HEK293 (cell line): Measurements from ENCODE around the gene TMEM86A.

Source experiments
- CTCF ChIA-PET: fragments of 350-600 bp; formaldehyde crosslinking; extraction: SDS; loops from one replicate; lab custom pipeline; 2021; ENCODE audit warnings: antibody characterized with exemption; lab: Yijun Ruan, JAX
- POLR2A ChIA-PET: fragments of 300-600 bp; formaldehyde crosslinking; extraction: SDS; loops from one replicate; lab custom pipeline; 2020; ENCODE audit warnings: antibody characterized with exemption, inconsistent platforms; lab: Yijun Ruan, JAX
- H3K27ac ChIP-seq: fragments of 200-500 bp; sonication (Bioruptor generic); 2 replicates; pipeline ENCODE4 v1.5.1; 2014; ENCODE audit warnings: low read depth, low read length, control low read depth, inconsistent platforms; ENCODE audit errors: extremely low read depth
- H3K36me3 ChIP-seq, 2 experiments: fragments of 200-500 bp in 1 of 2; sonication (Bioruptor generic) in 1 of 2; 1 replicate in 1 of 2; 2 replicates in 1 of 2; pipeline ENCODE4 v1.5.1; 2014 to 2017; ENCODE audit warnings: inconsistent platforms in 2 of 2, low read length in 2 of 2; ENCODE audit not compliant: control insufficient read depth in 2 of 2, insufficient read depth in 1 of 2
- H3K4me1 ChIP-seq: fragments of 200-500 bp; sonication (Bioruptor generic); 2 replicates; pipeline ENCODE4 v1.5.1; 2014; ENCODE audit warnings: mild to moderate bottlenecking, low read length, inconsistent platforms; ENCODE audit not compliant: control insufficient read depth, insufficient read depth
- H3K4me3 ChIP-seq: 2 replicates; pipeline ENCODE4 v1.5.1; 2011; ENCODE audit warnings: low read depth, mild to moderate bottlenecking, control low read depth, low read length, moderate library complexity
- H3K9me3 ChIP-seq: fragments of 200-500 bp; sonication (Bioruptor generic); 2 replicates; pipeline ENCODE4 v1.5.1; 2014; ENCODE audit warnings: low read depth, low read length, inconsistent platforms; ENCODE audit not compliant: control insufficient read depth, insufficient read depth
- GLI2 ChIP-seq: fragments of 450-650 bp; formaldehyde crosslinking; IDR thresholded peaks from 2 replicates; pipeline ENCODE4; 2017; ENCODE audit warnings: missing biosample characterization, missing genetic modification characterization, low read depth, borderline replicate concordance
- GLIS1 ChIP-seq: fragments of 450-650 bp; formaldehyde crosslinking; IDR thresholded peaks from 2 replicates; pipeline ENCODE4 v1.5.1; 2016; ENCODE audit warnings: missing biosample characterization, missing genetic modification characterization
- KLF7 ChIP-seq: fragments of 450-650 bp; formaldehyde crosslinking; IDR thresholded peaks from 2 replicates; pipeline ENCODE4 v1.5.1; 2016; ENCODE audit warnings: missing biosample characterization, missing genetic modification characterization, borderline replicate concordance
- RBAK ChIP-seq: fragments of 450-650 bp; formaldehyde crosslinking; IDR thresholded peaks from 2 replicates; pipeline ENCODE4 v1.5.1; 2016; ENCODE audit warnings: missing biosample characterization, missing genetic modification characterization
- REPIN1 ChIP-seq: fragments of 450-650 bp; formaldehyde crosslinking; IDR thresholded peaks from 2 replicates; pipeline ENCODE4 v1.5.1; 2017; ENCODE audit warnings: missing biosample characterization, missing genetic modification characterization, low read depth
- SP7 ChIP-seq: fragments of 450-650 bp; formaldehyde crosslinking; IDR thresholded peaks from 2 replicates; pipeline ENCODE4 v1.5.1; 2016; ENCODE audit warnings: missing biosample characterization, missing genetic modification characterization
- ZEB2 ChIP-seq: fragments of 450-650 bp; formaldehyde crosslinking; IDR thresholded peaks from 2 replicates; pipeline ENCODE4 v1.5.1; 2016; ENCODE audit warnings: missing biosample characterization, missing genetic modification characterization
- ZFHX2 ChIP-seq: fragments of 450-650 bp; formaldehyde crosslinking; conservative IDR thresholded peaks from 2 replicates; pipeline ENCODE4 v1.5.1; 2016; ENCODE audit warnings: missing biosample characterization, missing genetic modification characterization
- ZNF112 ChIP-seq: fragments of 450-650 bp; formaldehyde crosslinking; IDR thresholded peaks from 2 replicates; pipeline ENCODE4 v1.5.0; 2017; ENCODE audit warnings: missing biosample characterization, missing genetic modification characterization
- ZNF19 ChIP-seq: fragments of 450-650 bp; formaldehyde crosslinking; IDR thresholded peaks from 2 replicates; pipeline ENCODE4; 2016; ENCODE audit warnings: missing biosample characterization, missing genetic modification characterization, low read depth
- ZNF404 ChIP-seq: fragments of 450-650 bp; formaldehyde crosslinking; IDR thresholded peaks from 2 replicates; pipeline ENCODE4 v1.5.1; 2017; ENCODE audit warnings: missing biosample characterization, missing genetic modification characterization
- ZNF433 ChIP-seq: fragments of 450-650 bp; formaldehyde crosslinking; IDR thresholded peaks from 2 replicates; pipeline ENCODE4 v1.5.1; 2016; ENCODE audit warnings: missing biosample characterization, missing genetic modification characterization, low read depth
- ZNF530 ChIP-seq: fragments of 450-650 bp; formaldehyde crosslinking; IDR thresholded peaks from 2 replicates; pipeline ENCODE4 v1.5.1; 2016; ENCODE audit warnings: low read depth, missing biosample characterization, missing genetic modification characterization
- ZNF548 ChIP-seq: fragments of 450-650 bp; formaldehyde crosslinking; IDR thresholded peaks from 2 replicates; pipeline ENCODE4 v1.5.1; 2016; ENCODE audit warnings: missing biosample characterization, missing genetic modification characterization
- ZNF654 ChIP-seq: fragments of 450-650 bp; formaldehyde crosslinking; IDR thresholded peaks from 2 replicates; pipeline ENCODE4 v1.5.1; 2016; ENCODE audit warnings: low read depth, missing biosample characterization, missing genetic modification characterization
- ZNF677 ChIP-seq: fragments of 450-650 bp; IDR thresholded peaks from 2 replicates; pipeline ENCODE4 v1.5.0; 2018; ENCODE audit warnings: missing biosample characterization, mild to moderate bottlenecking, missing genetic modification characterization, moderate library complexity
- ZNF747 ChIP-seq: fragments of 450-650 bp; formaldehyde crosslinking; IDR thresholded peaks from 2 replicates; pipeline ENCODE4 v1.5.1; 2016; ENCODE audit warnings: missing biosample characterization, missing genetic modification characterization
- ZSCAN16 ChIP-seq: fragments of 450-650 bp; formaldehyde crosslinking; IDR thresholded peaks from 2 replicates; pipeline ENCODE4 v1.5.1; 2016; ENCODE audit warnings: missing biosample characterization, missing genetic modification characterization
- TF ChIP-seq, protein P1 (sequence below): fragments of 450-650 bp; formaldehyde crosslinking; IDR thresholded peaks from 2 replicates; pipeline ENCODE4 v1.5.1; 2016; ENCODE audit warnings: missing biosample characterization, missing genetic modification characterization
- TF ChIP-seq, protein P2 (sequence below): fragments of 450-650 bp; formaldehyde crosslinking; IDR thresholded peaks from 2 replicates; pipeline ENCODE4 v1.5.1; 2016; ENCODE audit warnings: missing biosample characterization, missing genetic modification characterization, low read depth
- TF ChIP-seq, protein P3 (sequence below): sonication (generic); formaldehyde crosslinking; IDR thresholded peaks from 2 replicates; pipeline ENCODE4 v1.8.1; 2022; ENCODE audit warnings: mild to moderate bottlenecking, moderate library complexity, missing genetic modification reagents
- TF ChIP-seq, protein P4 (sequence below): fragments of 450-650 bp; formaldehyde crosslinking; IDR thresholded peaks from 2 replicates; pipeline ENCODE4 v1.5.1; 2016; ENCODE audit warnings: missing biosample characterization, missing genetic modification characterization

Gene TMEM86A

DNA sequence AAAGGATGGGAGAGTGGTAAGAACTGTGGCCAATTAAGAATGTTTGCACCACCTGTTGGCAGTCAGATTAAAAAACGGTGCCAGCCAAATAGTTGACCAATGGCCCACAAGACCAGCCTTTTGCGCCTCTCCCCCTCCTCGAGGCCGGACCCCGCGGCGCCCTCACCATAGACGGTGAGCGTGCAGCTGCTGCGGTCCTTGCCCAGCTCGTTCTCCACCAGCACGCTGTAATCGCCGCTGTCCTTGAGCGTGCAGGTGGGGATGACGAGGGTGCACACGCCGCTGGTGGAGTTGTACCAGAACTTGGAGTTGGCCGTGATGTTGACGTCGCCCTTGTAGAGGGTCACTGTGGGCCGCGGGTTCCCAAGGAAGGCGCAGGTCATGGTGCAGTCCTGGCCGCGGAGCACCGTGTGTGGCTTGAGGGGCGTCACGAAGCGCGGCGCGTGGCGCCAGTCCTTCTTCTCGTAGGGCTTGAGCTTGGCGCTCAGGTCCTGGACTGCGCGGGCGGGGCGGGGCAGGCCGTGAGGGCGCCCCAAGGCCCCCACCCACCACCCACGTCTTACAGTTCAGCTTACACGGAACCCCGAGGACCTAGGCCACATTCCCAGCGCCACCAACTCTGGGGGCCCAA, 7.2 kb downstream of the TMEM86A start:
- Histone ChIP-seq H3K4me3 (no peak overlapping the region), H3K27ac (no peak overlapping the region), H3K4me1 (no peaks in the 10 kb centered on the region), H3K36me3 (no peaks in the 10 kb centered on the region), H3K9me3 (no peaks in the 10 kb centered on the region)
- CTCF ChIA-PET, result no interaction called here
- TF ChIP-seq ZNF112 (no peak), ZNF677 (tag by site-specific recombination) (no peak), ZNF747 (tag by site-specific recombination) (no peak), ZEB2 (tag by site-specific recombination) (no peak), RBAK (no peak)
- POLR2A ChIA-PET, result interaction anchor here (0.7 kb wide), 1 partner anchor 117 kb away, joined by 4 read pairs; the partner anchor contains the start of gene UEVLD

DNA sequence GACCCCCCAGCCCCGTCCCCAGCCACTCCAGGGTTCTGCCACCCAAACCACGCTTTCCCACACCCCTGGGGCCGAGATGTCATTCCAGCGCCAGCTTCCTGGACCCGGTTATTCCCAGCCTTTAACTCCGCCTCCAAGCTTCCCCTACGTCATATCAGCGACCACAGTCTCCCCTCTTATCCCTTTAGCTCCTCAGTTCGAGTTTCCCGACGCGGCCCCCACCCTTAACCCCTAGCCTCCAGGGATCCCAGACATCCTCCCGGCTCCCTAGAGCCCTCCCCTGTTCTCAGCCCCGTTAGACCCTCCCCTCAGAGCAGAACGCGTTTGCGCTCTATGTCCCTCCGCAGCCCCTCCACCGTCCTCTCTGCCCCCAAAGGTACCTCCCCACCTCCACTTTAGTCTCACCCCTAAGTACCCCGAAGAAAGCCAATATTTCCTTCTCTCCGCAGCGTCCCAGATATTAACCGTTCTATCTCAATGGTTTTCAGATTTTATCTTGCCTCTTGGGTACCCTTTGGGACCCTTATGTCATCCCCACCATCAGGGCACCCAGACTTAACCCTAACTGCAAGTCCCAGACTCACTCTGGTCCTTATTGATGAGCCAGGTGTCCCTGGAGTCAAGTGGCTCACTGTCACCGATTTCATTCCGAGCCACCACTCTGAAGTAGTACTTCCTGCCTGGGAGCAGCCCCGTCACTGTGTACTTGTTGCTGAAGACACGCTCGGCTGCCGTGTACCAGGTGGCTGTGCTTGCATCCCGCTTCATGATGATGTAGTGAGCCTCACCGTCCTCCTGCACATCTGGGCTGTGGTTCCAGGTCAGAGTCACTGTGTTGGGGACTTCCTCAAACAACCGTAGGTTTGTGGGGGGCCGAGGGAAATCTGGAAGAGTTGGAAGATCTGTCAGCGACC, 8.0 kb downstream of the TMEM86A start:
- no peaks in the 10 kb centered on the region for H3K36me3 ChIP-seq
- no peak overlapping the region for H3K4me3 ChIP-seq
- TF ChIP-seq ZFHX2, result no peak
- TF ChIP-seq GLIS1 (tag by site-specific recombination), result no peak
- TF ChIP-seq KLF7 (tag by site-specific recombination), result no peak
- no peak for TF ChIP-seq ZNF433 (tag by site-specific recombination)
- no peak for TF ChIP-seq ZNF404
- no peak for TF ChIP-seq ZNF548 (tag by site-specific recombination)
- TF ChIP-seq, protein P1, sequence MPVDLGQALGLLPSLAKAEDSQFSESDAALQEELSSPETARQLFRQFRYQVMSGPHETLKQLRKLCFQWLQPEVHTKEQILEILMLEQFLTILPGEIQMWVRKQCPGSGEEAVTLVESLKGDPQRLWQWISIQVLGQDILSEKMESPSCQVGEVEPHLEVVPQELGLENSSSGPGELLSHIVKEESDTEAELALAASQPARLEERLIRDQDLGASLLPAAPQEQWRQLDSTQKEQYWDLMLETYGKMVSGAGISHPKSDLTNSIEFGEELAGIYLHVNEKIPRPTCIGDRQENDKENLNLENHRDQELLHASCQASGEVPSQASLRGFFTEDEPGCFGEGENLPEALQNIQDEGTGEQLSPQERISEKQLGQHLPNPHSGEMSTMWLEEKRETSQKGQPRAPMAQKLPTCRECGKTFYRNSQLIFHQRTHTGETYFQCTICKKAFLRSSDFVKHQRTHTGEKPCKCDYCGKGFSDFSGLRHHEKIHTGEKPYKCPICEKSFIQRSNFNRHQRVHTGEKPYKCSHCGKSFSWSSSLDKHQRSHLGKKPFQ (tag by site-specific recombination), result no peak
- no peak overlapping the region for H3K27ac ChIP-seq
- CTCF ChIA-PET, result no interaction called here
- no peaks in the 10 kb centered on the region for H3K4me1 ChIP-seq
- POLR2A ChIA-PET, result interaction anchor here (0.7 kb wide), 1 partner anchor 118 kb away, joined by 4 read pairs; the partner anchor contains the start of gene UEVLD
- no peaks in the 10 kb centered on the region for H3K9me3 ChIP-seq

DNA sequence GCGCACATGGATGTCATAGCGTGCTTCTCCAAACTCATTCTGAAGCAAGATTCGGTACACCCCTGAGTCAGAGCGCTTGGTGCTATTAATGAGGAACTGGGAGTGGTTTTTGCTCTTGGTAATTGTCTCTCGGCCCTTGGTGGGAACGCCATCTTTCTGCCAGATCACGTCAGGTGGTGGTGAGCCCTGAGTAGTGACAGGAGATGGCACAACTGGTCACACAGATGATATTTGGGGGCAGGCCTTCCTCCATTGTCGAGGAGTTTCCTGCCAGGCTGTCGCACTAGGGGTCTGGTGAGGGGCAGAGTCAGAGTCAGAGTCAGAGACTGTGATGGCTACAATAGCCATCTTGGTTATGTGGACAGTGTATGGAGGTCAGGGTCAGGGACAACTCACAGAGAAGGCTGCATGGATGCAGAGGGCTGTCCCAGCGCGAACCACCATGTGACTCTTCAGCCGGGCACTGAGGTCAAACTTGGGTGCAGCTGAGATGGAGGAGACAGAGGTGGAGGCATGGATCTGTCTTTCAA, 9.3 kb downstream of the TMEM86A start:
- CTCF ChIA-PET, result interaction anchor here (2.6 kb wide), 1 partner anchor 14 kb away, joined by 16 read pairs; no protein-coding TSS in a partner anchor
- H3K4me3 ChIP-seq, result no peak overlapping the region
- no peaks in the 10 kb centered on the region for H3K9me3 ChIP-seq
- TF ChIP-seq SP7 (tag by site-specific recombination), result no peak
- no peak for TF ChIP-seq ZNF654 (tag by site-specific recombination)
- TF ChIP-seq REPIN1, result no peak
- TF ChIP-seq, protein P2, sequence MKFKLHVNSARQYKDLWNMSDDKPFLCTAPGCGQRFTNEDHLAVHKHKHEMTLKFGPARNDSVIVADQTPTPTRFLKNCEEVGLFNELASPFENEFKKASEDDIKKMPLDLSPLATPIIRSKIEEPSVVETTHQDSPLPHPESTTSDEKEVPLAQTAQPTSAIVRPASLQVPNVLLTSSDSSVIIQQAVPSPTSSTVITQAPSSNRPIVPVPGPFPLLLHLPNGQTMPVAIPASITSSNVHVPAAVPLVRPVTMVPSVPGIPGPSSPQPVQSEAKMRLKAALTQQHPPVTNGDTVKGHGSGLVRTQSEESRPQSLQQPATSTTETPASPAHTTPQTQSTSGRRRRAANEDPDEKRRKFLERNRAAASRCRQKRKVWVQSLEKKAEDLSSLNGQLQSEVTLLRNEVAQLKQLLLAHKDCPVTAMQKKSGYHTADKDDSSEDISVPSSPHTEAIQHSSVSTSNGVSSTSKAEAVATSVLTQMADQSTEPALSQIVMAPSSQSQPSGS (tag by site-specific recombination), result no peak
- TF ChIP-seq ZNF530 (tag by site-specific recombination), result no peak
- TF ChIP-seq, protein P3, sequence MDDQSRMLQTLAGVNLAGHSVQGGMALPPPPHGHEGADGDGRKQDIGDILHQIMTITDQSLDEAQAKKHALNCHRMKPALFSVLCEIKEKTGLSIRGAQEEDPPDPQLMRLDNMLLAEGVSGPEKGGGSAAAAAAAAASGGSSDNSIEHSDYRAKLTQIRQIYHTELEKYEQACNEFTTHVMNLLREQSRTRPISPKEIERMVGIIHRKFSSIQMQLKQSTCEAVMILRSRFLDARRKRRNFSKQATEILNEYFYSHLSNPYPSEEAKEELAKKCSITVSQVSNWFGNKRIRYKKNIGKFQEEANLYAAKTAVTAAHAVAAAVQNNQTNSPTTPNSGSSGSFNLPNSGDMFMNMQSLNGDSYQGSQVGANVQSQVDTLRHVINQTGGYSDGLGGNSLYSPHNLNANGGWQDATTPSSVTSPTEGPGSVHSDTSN (CRISPR knock-in tag), result no peak
- TF ChIP-seq ZNF19 (tag by site-specific recombination), result no peak
- TF ChIP-seq, protein P4, sequence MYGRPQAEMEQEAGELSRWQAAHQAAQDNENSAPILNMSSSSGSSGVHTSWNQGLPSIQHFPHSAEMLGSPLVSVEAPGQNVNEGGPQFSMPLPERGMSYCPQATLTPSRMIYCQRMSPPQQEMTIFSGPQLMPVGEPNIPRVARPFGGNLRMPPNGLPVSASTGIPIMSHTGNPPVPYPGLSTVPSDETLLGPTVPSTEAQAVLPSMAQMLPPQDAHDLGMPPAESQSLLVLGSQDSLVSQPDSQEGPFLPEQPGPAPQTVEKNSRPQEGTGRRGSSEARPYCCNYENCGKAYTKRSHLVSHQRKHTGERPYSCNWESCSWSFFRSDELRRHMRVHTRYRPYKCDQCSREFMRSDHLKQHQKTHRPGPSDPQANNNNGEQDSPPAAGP (tag by site-specific recombination), result no peak
- TF ChIP-seq ZSCAN16 (tag by site-specific recombination), result no peak
- TF ChIP-seq GLI2 (tag by site-specific recombination), result no peak
- no peaks in the 10 kb centered on the region for H3K36me3 ChIP-seq
- no peak overlapping the region for H3K27ac ChIP-seq
- POLR2A ChIA-PET, result no interaction called here
- H3K4me1 ChIP-seq, result no peaks in the 10 kb centered on the region
